Lower lobe of right lung (tissue), 2 donors: ENCODE data around the gene SLC29A3. TPM values are rescaled to one million over a fixed set of nuclear protein-coding genes. Genes with fewer than 3 reads are reported as not detected.

Experiments
- ATAC-seq, 2 donors: fragments of 200-7000 bp; cut with Tn5 transposase; one replicate each; pipeline ENCODE4 v1.9.1; 2020 to 2022; ENCODE audit warnings: mild to moderate bottlenecking in 2 of 2, moderate library complexity in 2 of 2
- DNase-seq: peaks from one replicate; pipeline ENCODE4 v3.0.0-alpha.2; 2020
- H3K27ac ChIP-seq: fragments of 200-600 bp; one replicate; pipeline ENCODE4 v1.8.0; 2022
- H3K27me3 ChIP-seq: fragments of 200-600 bp; one replicate; pipeline ENCODE4 v1.8.0; 2022; ENCODE audit warnings: low read depth
- H3K36me3 ChIP-seq: fragments of 200-600 bp; one replicate; pipeline ENCODE4 v1.8.0; 2022; ENCODE audit warnings: mild to moderate bottlenecking
- H3K4me1 ChIP-seq: fragments of 200-600 bp; one replicate; pipeline ENCODE4 v1.8.0; 2022
- H3K4me3 ChIP-seq: fragments of 200-600 bp; one replicate; pipeline ENCODE4 v1.8.0; 2022; ENCODE audit warnings: mild to moderate bottlenecking
- H3K9me3 ChIP-seq: fragments of 200-600 bp; one replicate; pipeline ENCODE4 v1.8.0; 2022
- intact Hi-C: fragments of 100-400 bp; cut with DNase I; formaldehyde crosslinking; loops from one replicate; pipeline ENCODE4 v1.11.0; 2022
- total RNA-seq: library from RNA; stranded (reverse); fragmentation: NEBNext Ultra II Directional; extraction: Animal tissue kit (Norgen Biotek cat#: 25700); gene quantifications from one replicate; pipeline ENCODE4 v1.2.1, GENCODE V29; 2021
- TF ChIP-seq, protein P1 (sequence below): fragments of 200-600 bp; IDR thresholded peaks from one replicate; pipeline ENCODE4 v1.8.0; 2022; ENCODE audit warnings: antibody characterized with exemption, mild to moderate bottlenecking
- donor health status: DM: no; HTN: yes; CAD: no; lungs with severe emphysema.

SLC29A3 gene
- total RNA-seq, 1 donor from 2014 or later: 13.2 TPM

DNA sequence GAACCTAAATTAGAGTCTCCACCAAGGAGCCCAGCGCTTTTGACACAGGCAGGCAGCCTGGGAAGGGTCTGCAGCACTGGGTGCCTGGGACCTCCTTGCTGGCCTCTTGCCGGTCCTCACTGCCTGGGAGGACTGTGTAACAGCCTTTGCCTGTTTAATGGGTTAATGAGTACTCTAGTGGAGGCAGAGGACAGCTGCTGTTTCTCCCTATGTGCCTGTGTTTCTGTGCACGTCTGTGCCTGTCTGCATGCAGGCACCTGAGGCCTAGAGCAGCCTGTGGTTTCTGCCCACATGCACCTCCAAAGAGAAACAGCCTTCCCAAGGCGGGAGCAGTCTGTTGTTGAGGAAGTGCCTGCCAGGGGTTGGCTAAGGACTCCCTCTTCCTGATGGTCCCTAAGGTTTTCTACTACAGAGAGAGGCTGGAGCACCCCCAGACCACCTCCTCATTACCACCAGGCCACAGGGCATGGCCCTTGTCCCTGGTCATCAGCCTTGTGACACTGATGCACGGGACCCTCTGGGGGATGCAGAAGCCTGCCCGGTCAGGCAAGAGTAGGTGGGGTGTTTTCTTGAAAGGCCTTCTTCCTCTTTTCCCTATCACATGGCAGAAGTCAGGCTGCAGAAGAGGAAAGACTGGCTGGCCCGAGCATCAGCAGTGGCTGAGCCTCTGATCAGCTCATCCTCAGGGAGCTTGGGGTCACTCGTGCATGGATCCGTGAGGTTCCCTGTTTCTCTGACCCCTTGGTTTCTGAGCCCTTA is 14.2 kb downstream of the SLC29A3 start:
- H3K36me3 ChIP-seq: peaks cover 11% of the 10 kb centered on the region
- peaks cover 21% of the 10 kb centered on the region for H3K4me1 ChIP-seq
- no peak overlapping the region for H3K4me3 ChIP-seq
- H3K27me3 ChIP-seq: no peaks in the 10 kb centered on the region
- H3K27ac ChIP-seq: no peak overlapping the region
- intact Hi-C loops: no loop called here
- TF ChIP-seq, protein P1, sequence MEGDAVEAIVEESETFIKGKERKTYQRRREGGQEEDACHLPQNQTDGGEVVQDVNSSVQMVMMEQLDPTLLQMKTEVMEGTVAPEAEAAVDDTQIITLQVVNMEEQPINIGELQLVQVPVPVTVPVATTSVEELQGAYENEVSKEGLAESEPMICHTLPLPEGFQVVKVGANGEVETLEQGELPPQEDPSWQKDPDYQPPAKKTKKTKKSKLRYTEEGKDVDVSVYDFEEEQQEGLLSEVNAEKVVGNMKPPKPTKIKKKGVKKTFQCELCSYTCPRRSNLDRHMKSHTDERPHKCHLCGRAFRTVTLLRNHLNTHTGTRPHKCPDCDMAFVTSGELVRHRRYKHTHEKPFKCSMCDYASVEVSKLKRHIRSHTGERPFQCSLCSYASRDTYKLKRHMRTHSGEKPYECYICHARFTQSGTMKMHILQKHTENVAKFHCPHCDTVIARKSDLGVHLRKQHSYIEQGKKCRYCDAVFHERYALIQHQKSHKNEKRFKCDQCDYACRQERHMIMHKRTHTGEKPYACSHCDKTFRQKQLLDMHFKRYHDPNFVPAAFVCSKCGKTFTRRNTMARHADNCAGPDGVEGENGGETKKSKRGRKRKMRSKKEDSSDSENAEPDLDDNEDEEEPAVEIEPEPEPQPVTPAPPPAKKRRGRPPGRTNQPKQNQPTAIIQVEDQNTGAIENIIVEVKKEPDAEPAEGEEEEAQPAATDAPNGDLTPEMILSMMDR: no peak
- no peaks in the 10 kb centered on the region for H3K9me3 ChIP-seq
- peak; percentile 66 for DNase-seq
- peak; percentile 60 to 65 for ATAC-seq

DNA sequence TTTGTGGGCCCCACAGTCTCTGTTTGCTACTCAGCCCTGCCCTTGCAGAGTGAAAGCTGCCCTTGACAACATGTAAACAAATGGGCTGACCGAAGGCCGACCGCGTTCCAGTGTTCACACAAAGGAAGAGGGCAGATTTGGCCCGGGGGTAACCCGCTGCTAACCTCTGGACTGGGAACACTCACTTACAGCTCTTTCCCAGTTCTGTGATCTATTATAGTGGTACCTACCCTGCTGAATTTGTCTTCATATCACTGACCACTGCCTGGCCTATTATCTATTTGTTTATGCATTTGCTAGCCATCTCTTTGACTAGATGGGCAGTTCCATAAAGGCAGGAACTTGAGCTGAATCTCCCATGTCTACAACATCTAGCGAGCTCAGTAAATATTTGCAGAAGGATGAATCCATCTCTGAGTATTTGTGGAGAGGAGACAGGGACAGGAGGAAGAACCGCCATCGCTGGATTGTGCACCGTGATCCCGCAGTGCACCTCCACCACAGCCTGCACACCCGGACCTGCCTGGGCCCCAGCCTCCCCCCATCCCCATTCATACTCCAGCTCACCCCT is 15.2 kb downstream of the SLC29A3 start:
- H3K27me3 ChIP-seq: no peaks in the 10 kb centered on the region
- ATAC-seq (no peak), DNase-seq (no peak)
- H3K36me3 ChIP-seq: peaks cover 18% of the 10 kb centered on the region
- H3K9me3 ChIP-seq: no peaks in the 10 kb centered on the region
- H3K4me3 ChIP-seq: no peak overlapping the region
- H3K27ac ChIP-seq: no peak overlapping the region
- peaks cover 21% of the 10 kb centered on the region for H3K4me1 ChIP-seq
- intact Hi-C loops: no loop called here
- TF ChIP-seq, protein P1: no peak

DNA sequence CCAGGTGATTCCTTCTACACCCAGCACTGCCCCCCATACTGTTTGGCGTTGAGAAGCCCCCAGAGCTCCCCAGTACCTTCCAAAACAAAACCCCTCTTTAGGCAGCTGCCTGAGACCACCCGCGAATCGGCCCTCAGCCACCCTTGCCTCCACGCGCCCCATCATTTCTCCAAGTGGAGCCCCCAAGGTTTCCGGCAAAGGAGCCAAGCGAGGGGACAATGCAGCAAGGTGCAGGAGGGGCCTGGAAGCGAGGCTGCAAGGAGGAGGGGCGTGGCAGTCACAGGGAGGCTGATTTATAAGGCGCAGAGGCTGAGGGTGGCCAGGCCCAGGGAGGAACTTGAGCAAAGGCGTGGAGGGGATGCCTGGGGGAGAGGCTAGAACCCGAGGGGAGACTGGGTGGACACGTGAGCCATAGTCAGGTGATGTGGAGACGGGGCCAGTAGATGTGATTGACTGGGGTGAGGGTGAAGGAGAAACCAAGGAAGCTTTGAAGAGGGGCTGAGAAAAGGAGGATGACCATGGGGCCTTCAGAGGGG is 16.2 kb downstream of the SLC29A3 start:
- TF ChIP-seq, protein P1: no peak
- Histone ChIP-seq H3K27ac (no peak overlapping the region), H3K9me3 (no peaks in the 10 kb centered on the region), H3K4me1 (peaks cover 21% of the 10 kb centered on the region), H3K27me3 (no peaks in the 10 kb centered on the region), H3K36me3 (peaks cover 22% of the 10 kb centered on the region), H3K4me3 (no peak overlapping the region)
- no peak for DNase-seq
- intact Hi-C loops: no loop called here
- ATAC-seq: no peak

DNA sequence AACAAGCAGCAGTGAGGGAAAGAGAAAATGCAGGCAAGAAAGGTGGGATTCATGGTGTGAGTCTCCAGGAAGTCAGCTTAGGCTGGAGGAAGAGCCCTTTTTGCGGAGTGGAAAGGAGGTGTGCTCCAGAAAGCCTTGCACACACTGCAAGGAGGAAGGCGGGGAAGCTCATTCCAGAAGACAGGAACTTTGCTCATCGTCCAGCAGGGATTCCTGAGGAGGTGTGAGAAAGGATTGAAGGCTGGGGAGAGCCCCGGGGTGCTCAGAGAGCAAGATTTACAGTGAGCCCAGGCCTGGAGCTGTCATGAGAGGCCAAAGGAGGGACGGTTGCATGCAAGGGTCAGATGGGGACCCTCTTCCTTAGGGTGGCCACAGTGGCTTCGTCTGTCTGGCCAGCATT is 17.6 kb downstream of the SLC29A3 start:
- H3K4me1 ChIP-seq: peaks cover 21% of the 10 kb centered on the region
- ATAC-seq (no peak), DNase-seq (no peak)
- TF ChIP-seq, protein P1: no peak
- peaks cover 26% of the 10 kb centered on the region for H3K36me3 ChIP-seq
- intact Hi-C loops: no loop called here
- H3K9me3 ChIP-seq: no peaks in the 10 kb centered on the region
- no peak overlapping the region for H3K27ac ChIP-seq
- no peak overlapping the region for H3K4me3 ChIP-seq
- no peaks in the 10 kb centered on the region for H3K27me3 ChIP-seq

DNA sequence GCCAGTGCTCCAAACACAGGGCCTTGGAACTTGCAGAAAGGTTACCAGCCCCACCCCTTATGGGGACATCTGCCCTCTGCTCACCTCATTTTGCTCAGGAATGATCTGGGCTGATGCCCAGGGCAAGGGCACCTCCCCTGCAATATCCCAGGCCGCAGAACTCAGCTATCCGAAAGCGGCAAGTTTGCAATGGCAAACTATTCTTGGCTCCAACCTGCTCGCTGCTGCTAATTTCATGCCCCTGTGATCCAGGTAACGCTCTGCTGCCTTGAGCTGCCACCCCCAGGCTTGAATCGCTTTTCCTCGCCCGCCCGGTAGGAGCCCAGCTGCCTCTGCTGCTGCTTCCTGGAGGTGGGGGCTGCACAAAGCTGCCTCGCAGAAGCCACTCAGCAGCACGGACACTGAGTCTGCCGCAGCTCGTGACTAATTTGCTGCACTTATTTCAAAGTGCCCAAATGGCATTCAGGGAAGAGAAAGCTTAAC is 18.2 kb downstream of the SLC29A3 start:
- no peak overlapping the region for H3K4me3 ChIP-seq
- H3K27ac ChIP-seq: no peak overlapping the region
- DNase-seq: no peak
- ATAC-seq: no peak
- peaks cover 21% of the 10 kb centered on the region for H3K4me1 ChIP-seq
- no peaks in the 10 kb centered on the region for H3K27me3 ChIP-seq
- no peaks in the 10 kb centered on the region for H3K9me3 ChIP-seq
- peaks cover 26% of the 10 kb centered on the region for H3K36me3 ChIP-seq
- intact Hi-C loops: no loop called here
- TF ChIP-seq, protein P1: no peak
